Caco-2 (cell line): Measurements from ENCODE around the gene DNER. TPM values are rescaled to one million over a fixed set of nuclear protein-coding genes. Genes with fewer than 3 reads are reported as not detected.
"Not testable (repeated sequence)": the region's sequence is repeated elsewhere in the genome, so short reads cannot be mapped to it uniquely, and the experiment has no call there.

Experiments
- BruUV-seq: library from RNA; stranded (reverse); fragments of 400-500 nt; replicated peaks from 2 replicates; lab custom pipeline; 2021; lab: Mats Ljungman, UMichigan
- CTCF ChIA-PET: fragments of 300-600 bp; sonication (Branson Sonifier 250); formaldehyde crosslinking; loops from one replicate; lab custom pipeline; 2022; ENCODE audit warnings: antibody characterized with exemption; lab: Charles Lee
- POLR2A ChIA-PET: fragments of 300-600 bp; sonication (Branson Sonifier 250); formaldehyde crosslinking; loops from one replicate; lab custom pipeline; 2022; ENCODE audit warnings: antibody characterized with exemption; lab: Charles Lee
- DNase-seq, 2 experiments: peaks; one replicate each; pipeline versions ENCODE4 v3.0.0 to v3.0.0-alpha.2; 2020 to 2022
- H3K27me3 ChIP-seq: replicated peaks from 2 replicates; pipeline ENCODE4 v1.6.0; 2011; ENCODE audit warnings: low read length; ENCODE audit not compliant: control insufficient read depth, insufficient read depth
- H3K36me3 ChIP-seq: 2 replicates; pipeline ENCODE4 v1.5.1; 2011; ENCODE audit warnings: low read length; ENCODE audit not compliant: control insufficient read depth, insufficient read depth
- H3K4me1 ChIP-seq: fragments of 250-450 bp; sonication (Bioruptor Pico); 2 replicates; pipeline ENCODE4 v1.5.1; 2020; ENCODE audit warnings: mild to moderate bottlenecking
- H3K4me3 ChIP-seq: 2 replicates; pipeline ENCODE4 v1.5.1; 2011; ENCODE audit warnings: low read depth, mild to moderate bottlenecking, control low read depth, low read length
- H3K9me3 ChIP-seq: fragments of 250-450 bp; sonication (Bioruptor Pico); 2 replicates; pipeline ENCODE4 v1.5.1; 2020; ENCODE audit warnings: mild to moderate bottlenecking, moderate library complexity
- H3K27ac Mint-ChIP-seq: one replicate; pipeline ENCODE4 v1.8.0; 2022; ENCODE audit warnings: mixed read lengths; ENCODE audit not compliant: unreplicated experiment
- H3K27me3 Mint-ChIP-seq: one replicate; pipeline ENCODE4 v1.8.0; 2022; ENCODE audit warnings: mixed read lengths; ENCODE audit not compliant: insufficient read depth, unreplicated experiment
- H3K36me3 Mint-ChIP-seq: one replicate; pipeline ENCODE4 v1.8.0; 2022; ENCODE audit warnings: mild to moderate bottlenecking, mixed read lengths; ENCODE audit not compliant: insufficient read depth, unreplicated experiment
- H3K4me1 Mint-ChIP-seq: one replicate; pipeline ENCODE4 v1.8.0; 2022; ENCODE audit warnings: low read depth, mixed read lengths; ENCODE audit not compliant: unreplicated experiment
- H3K4me3 Mint-ChIP-seq: one replicate; pipeline ENCODE4 v1.8.0; 2022; ENCODE audit warnings: mild to moderate bottlenecking, moderate library complexity, mixed read lengths; ENCODE audit not compliant: unreplicated experiment
- H3K9me3 Mint-ChIP-seq: one replicate; pipeline ENCODE4 v1.8.0; 2022; ENCODE audit warnings: mixed read lengths; ENCODE audit not compliant: unreplicated experiment
- intact Hi-C: fragments of 100-400 bp; cut with micrococcal nuclease; formaldehyde crosslinking; loops from one replicate; pipeline ENCODE4 v1.10.0; 2022; ENCODE audit not compliant: unreplicated experiment
- total RNA-seq: library from RNA; stranded (reverse); gene quantifications from 2 replicates; pipeline ENCODE4 v1.2.3, GENCODE V29; 2022
- TF ChIP-seq, protein P1 (sequence below), 2 experiments: fragments of 200-600 bp in 1 of 2; IDR thresholded peaks; 1 replicate in 1 of 2; 2 replicates in 1 of 2; pipeline versions ENCODE4 v1.5.1 to v1.8.0; 2011 to 2022; ENCODE audit warnings: antibody characterized with exemption in 1 of 2, control low read depth in 1 of 2, inconsistent platforms in 1 of 2, low read depth in 1 of 2, low read length in 1 of 2, mild to moderate bottlenecking in 1 of 2, moderate library complexity in 1 of 2; ENCODE audit not compliant: insufficient read depth in 1 of 2, severe bottlenecking in 1 of 2, unreplicated experiment in 1 of 2

DNER gene
- total RNA-seq, 1 experiment from 2014 or later: not detected

DNA sequence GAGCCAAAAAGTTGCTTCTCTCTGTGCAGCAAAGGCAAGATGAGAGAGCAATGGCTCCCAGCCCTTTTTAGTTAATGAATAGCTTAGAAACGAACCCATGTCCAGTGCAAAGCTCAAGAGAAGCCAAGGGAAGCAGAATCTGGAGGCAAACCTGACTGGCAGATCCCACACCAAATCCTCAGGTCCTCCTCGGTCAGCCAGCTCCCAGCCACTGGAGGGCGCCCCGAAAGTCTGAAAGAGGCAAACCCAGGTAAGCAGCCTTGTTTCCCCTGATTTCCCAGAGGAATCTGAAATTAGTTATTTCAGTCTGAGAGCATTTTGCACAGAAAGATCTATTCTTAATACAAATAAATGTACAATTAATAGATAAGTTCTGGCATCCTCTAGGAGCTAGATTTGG is 372.0 kb downstream of the DNER start:
- H3K4me1 Mint-ChIP-seq: no peaks in the 10 kb centered on the region
- no peaks in the 10 kb centered on the region for H3K36me3 ChIP-seq
- no peaks in the 10 kb centered on the region for H3K9me3 ChIP-seq
- no peaks in the 10 kb centered on the region for H3K36me3 Mint-ChIP-seq
- DNase-seq: peak; percentile 53 to 54
- no peak overlapping the region for H3K4me3 Mint-ChIP-seq
- CTCF ChIA-PET: interaction anchor here (1.0 kb wide), 1 partner anchor 244 kb away, joined by 4 read pairs; no protein-coding TSS in a partner anchor
- H3K4me3 ChIP-seq: no peak overlapping the region
- no peaks in the 10 kb centered on the region for H3K4me1 ChIP-seq
- no TSS peak for BruUV-seq
- peaks cover 5% of the 10 kb centered on the region for H3K27me3 Mint-ChIP-seq
- no peak overlapping the region for H3K27ac Mint-ChIP-seq
- intact Hi-C loops: loop anchor here (1.0 to 5.0 kb wide), 2 partner anchors 210 to 245 kb away; no protein-coding TSS in a partner anchor
- no peaks in the 10 kb centered on the region for H3K27me3 ChIP-seq
- no peaks in the 10 kb centered on the region for H3K9me3 Mint-ChIP-seq
- POLR2A ChIA-PET: no interaction called here
- TF ChIP-seq, protein P1, sequence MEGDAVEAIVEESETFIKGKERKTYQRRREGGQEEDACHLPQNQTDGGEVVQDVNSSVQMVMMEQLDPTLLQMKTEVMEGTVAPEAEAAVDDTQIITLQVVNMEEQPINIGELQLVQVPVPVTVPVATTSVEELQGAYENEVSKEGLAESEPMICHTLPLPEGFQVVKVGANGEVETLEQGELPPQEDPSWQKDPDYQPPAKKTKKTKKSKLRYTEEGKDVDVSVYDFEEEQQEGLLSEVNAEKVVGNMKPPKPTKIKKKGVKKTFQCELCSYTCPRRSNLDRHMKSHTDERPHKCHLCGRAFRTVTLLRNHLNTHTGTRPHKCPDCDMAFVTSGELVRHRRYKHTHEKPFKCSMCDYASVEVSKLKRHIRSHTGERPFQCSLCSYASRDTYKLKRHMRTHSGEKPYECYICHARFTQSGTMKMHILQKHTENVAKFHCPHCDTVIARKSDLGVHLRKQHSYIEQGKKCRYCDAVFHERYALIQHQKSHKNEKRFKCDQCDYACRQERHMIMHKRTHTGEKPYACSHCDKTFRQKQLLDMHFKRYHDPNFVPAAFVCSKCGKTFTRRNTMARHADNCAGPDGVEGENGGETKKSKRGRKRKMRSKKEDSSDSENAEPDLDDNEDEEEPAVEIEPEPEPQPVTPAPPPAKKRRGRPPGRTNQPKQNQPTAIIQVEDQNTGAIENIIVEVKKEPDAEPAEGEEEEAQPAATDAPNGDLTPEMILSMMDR (IDR thresholded peaks at IDR 0.05; ENCODE audit: insufficient read depth in 1 of 2, low read depth in 1 of 2, low read length in 1 of 2, severe bottlenecking in 1 of 2, unreplicated experiment in 1 of 2): peak; percentile 33 to 61

DNA sequence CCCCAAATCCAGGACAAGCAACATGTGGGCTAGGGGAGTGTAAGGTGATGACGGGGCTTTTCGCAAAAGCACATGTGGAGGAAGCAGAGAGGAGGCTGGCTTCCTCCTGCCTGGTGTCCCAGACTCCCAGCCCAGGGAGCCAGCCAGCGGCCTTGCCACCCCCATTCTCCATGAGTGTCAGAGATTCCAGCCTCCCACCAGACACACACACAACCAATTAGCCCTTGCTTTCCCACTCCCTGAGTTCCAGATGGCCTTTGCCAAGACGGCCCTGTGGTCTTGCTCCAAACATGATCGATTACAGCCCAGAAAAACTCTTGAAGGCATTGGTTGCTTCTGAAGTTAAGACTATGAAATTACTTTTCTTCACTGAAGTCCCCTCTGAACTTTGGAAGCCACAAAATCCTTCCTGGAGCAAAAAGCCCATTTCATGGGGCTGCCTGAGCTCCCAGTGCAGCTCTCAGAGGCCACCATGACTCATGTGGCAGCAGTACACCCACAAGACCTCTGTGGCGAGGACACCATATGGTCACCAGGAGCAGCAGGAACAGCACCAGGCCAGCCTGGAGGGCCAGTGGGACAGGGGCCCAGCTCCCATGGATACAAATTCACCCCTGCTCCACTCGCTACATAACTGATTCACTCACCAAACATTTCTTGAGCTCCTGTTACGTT is 374.1 kb downstream of the DNER start:
- intact Hi-C loops: loop anchor here (5.0 kb wide), 1 partner anchor 208 kb away; no protein-coding TSS in a partner anchor
- POLR2A ChIA-PET: no interaction called here
- Mint-ChIP-seq H3K4me1 (no peaks in the 10 kb centered on the region), H3K27ac (no peak overlapping the region), H3K27me3 (peaks cover 1% of the 10 kb centered on the region), H3K9me3 (no peaks in the 10 kb centered on the region), H3K36me3 (no peaks in the 10 kb centered on the region), H3K4me3 (no peak overlapping the region)
- TF ChIP-seq, protein P1 (IDR thresholded peaks at IDR 0.05; ENCODE audit: insufficient read depth in 1 of 2, low read depth in 1 of 2, low read length in 1 of 2, severe bottlenecking in 1 of 2, unreplicated experiment in 1 of 2): no peak
- Histone ChIP-seq H3K36me3 (no peaks in the 10 kb centered on the region), H3K4me3 (no peak overlapping the region), H3K27me3 (no peaks in the 10 kb centered on the region), H3K9me3 (no peaks in the 10 kb centered on the region), H3K4me1 (no peaks in the 10 kb centered on the region)
- CTCF ChIA-PET: no interaction called here
- no peak for DNase-seq
- BruUV-seq: no TSS peak

DNA sequence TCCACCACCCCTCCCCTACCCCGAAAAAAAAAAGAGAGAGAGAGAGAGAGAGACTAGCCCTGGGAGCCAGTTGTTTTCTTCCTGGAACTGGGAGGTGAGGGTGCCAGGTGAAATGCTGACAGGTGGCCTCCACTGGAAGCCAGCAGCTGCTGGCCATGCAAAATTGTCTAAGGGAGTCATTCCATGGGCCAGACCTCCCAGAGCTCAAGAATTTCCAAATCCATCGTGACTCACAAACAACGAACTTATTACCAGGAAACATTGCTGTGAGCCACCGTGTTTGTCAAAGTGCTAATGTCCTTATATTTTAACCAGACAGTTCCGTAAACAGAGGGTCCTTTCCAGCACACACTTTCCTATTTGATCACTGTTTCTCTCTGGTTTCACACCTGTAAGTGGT is 374.7 kb downstream of the DNER start:
- H3K27me3 Mint-ChIP-seq: no peaks in the 10 kb centered on the region

DNA sequence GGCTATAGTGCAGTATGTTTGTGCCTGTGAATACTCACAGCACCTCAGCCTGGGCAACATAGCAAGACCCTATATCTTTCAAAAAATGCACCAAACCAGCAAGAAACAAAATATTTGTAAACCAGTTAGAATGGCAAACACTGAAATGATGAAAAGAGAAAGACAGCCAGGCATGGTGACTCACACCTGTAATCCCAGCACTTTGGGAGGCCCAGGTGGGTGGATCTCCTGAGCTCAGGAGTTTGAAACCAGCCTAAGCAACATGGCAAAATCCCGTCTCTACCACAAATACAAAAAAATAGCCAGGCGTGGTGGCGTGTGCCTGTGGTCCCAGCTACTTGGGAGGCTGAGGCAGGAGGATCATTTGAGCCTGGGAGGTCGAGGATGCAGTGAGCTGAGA is 375.2 kb downstream of the DNER start:
- H3K4me1 Mint-ChIP-seq, H3K4me1 ChIP-seq, H3K36me3 ChIP-seq, H3K36me3 Mint-ChIP-seq, intact Hi-C loops, H3K9me3 ChIP-seq, H3K27me3 Mint-ChIP-seq, H3K9me3 Mint-ChIP-seq, POLR2A ChIA-PET, DNase-seq, CTCF ChIA-PET, H3K27me3 ChIP-seq, H3K27ac Mint-ChIP-seq, BruUV-seq, H3K4me3 ChIP-seq, H3K4me3 Mint-ChIP-seq: not testable (repeated sequence)

More for the DNA sequence above, 374.7 kb downstream of the DNER start:
- no TSS peak for BruUV-seq
- H3K4me1 Mint-ChIP-seq: no peaks in the 10 kb centered on the region
- Histone ChIP-seq H3K4me1 (no peaks in the 10 kb centered on the region), H3K27me3 (no peaks in the 10 kb centered on the region), H3K9me3 (no peaks in the 10 kb centered on the region), H3K4me3 (no peak overlapping the region), H3K36me3 (no peaks in the 10 kb centered on the region)
- no peaks in the 10 kb centered on the region for H3K36me3 Mint-ChIP-seq
- no peak overlapping the region for H3K4me3 Mint-ChIP-seq
- intact Hi-C loops: loop anchor here (5.0 kb wide), 1 partner anchor 207 kb away; no protein-coding TSS in a partner anchor
- ChIA-PET CTCF (no interaction called here), POLR2A (no interaction called here)
- TF ChIP-seq, protein P1 (IDR thresholded peaks at IDR 0.05; ENCODE audit: insufficient read depth in 1 of 2, low read depth in 1 of 2, low read length in 1 of 2, severe bottlenecking in 1 of 2, unreplicated experiment in 1 of 2): no peak
- no peak overlapping the region for H3K27ac Mint-ChIP-seq
- DNase-seq: no peak
- no peaks in the 10 kb centered on the region for H3K9me3 Mint-ChIP-seq
